HEK293 (cell line): ENCODE data around the gene TSKU.
A peak's percentile ranks its signal among the peaks of the same experiment; 100 is the strongest.

Experiments
- CTCF ChIA-PET: fragments of 350-600 bp; formaldehyde crosslinking; extraction: SDS; loops from one replicate; lab custom pipeline; 2021; ENCODE audit warnings: antibody characterized with exemption; lab: Yijun Ruan, JAX
- POLR2A ChIA-PET: fragments of 300-600 bp; formaldehyde crosslinking; extraction: SDS; loops from one replicate; lab custom pipeline; 2020; ENCODE audit warnings: antibody characterized with exemption, inconsistent platforms; lab: Yijun Ruan, JAX
- H3K27ac ChIP-seq: fragments of 200-500 bp; sonication (Bioruptor generic); 2 replicates; pipeline ENCODE4 v1.5.1; 2014; ENCODE audit warnings: low read depth, low read length, control low read depth, inconsistent platforms; ENCODE audit errors: extremely low read depth
- H3K36me3 ChIP-seq, 2 experiments: fragments of 200-500 bp in 1 of 2; sonication (Bioruptor generic) in 1 of 2; 1 replicate in 1 of 2; 2 replicates in 1 of 2; pipeline ENCODE4 v1.5.1; 2014 to 2017; ENCODE audit warnings: inconsistent platforms in 2 of 2, low read length in 2 of 2; ENCODE audit not compliant: control insufficient read depth in 2 of 2, insufficient read depth in 1 of 2
- H3K4me1 ChIP-seq: fragments of 200-500 bp; sonication (Bioruptor generic); 2 replicates; pipeline ENCODE4 v1.5.1; 2014; ENCODE audit warnings: mild to moderate bottlenecking, low read length, inconsistent platforms; ENCODE audit not compliant: control insufficient read depth, insufficient read depth
- H3K4me3 ChIP-seq: 2 replicates; pipeline ENCODE4 v1.5.1; 2011; ENCODE audit warnings: low read depth, mild to moderate bottlenecking, control low read depth, low read length, moderate library complexity
- H3K9me3 ChIP-seq: fragments of 200-500 bp; sonication (Bioruptor generic); 2 replicates; pipeline ENCODE4 v1.5.1; 2014; ENCODE audit warnings: low read depth, low read length, inconsistent platforms; ENCODE audit not compliant: control insufficient read depth, insufficient read depth
- BCL11A ChIP-seq: fragments of 450-650 bp; formaldehyde crosslinking; IDR thresholded peaks from 2 replicates; pipeline ENCODE4 v1.5.1; 2016; ENCODE audit warnings: low read depth, missing biosample characterization, missing genetic modification characterization
- EGR2 ChIP-seq: fragments of 450-650 bp; formaldehyde crosslinking; IDR thresholded peaks from 2 replicates; pipeline ENCODE4 v1.5.1; 2016; ENCODE audit warnings: low read depth, missing biosample characterization, missing genetic modification characterization
- HOXC10 ChIP-seq: sonication (generic); formaldehyde crosslinking; IDR thresholded peaks from 2 replicates; pipeline ENCODE4 v1.8.1; 2023; ENCODE audit warnings: mild to moderate bottlenecking, missing genetic modification reagents
- HOXD13 ChIP-seq: sonication (generic); formaldehyde crosslinking; IDR thresholded peaks from 2 replicates; pipeline ENCODE4 v1.8.0; 2022; ENCODE audit warnings: missing genetic modification reagents, borderline replicate concordance
- KLF16 ChIP-seq: fragments of 450-650 bp; formaldehyde crosslinking; IDR thresholded peaks from 2 replicates; pipeline ENCODE4 v1.5.1; 2017; ENCODE audit warnings: missing biosample characterization, missing genetic modification characterization
- YY2 ChIP-seq: fragments of 450-650 bp; formaldehyde crosslinking; IDR thresholded peaks from 2 replicates; pipeline ENCODE4 v1.5.1; 2016; ENCODE audit warnings: missing biosample characterization, missing genetic modification characterization
- ZBTB17 ChIP-seq: fragments of 450-650 bp; formaldehyde crosslinking; IDR thresholded peaks from 2 replicates; pipeline ENCODE4 v1.5.1; 2016; ENCODE audit warnings: missing biosample characterization, missing genetic modification characterization
- ZBTB48 ChIP-seq: fragments of 450-650 bp; formaldehyde crosslinking; IDR thresholded peaks from 2 replicates; pipeline ENCODE4 v1.5.1; 2016; ENCODE audit warnings: missing biosample characterization, missing genetic modification characterization
- ZFHX2 ChIP-seq: fragments of 450-650 bp; formaldehyde crosslinking; conservative IDR thresholded peaks from 2 replicates; pipeline ENCODE4 v1.5.1; 2016; ENCODE audit warnings: missing biosample characterization, missing genetic modification characterization
- ZIC2 ChIP-seq: fragments of 450-650 bp; formaldehyde crosslinking; IDR thresholded peaks from 2 replicates; pipeline ENCODE4 v1.5.1; 2016; ENCODE audit warnings: missing biosample characterization, missing genetic modification characterization
- ZNF112 ChIP-seq: fragments of 450-650 bp; formaldehyde crosslinking; IDR thresholded peaks from 2 replicates; pipeline ENCODE4 v1.5.0; 2017; ENCODE audit warnings: missing biosample characterization, missing genetic modification characterization
- ZNF157 ChIP-seq: fragments of 450-650 bp; formaldehyde crosslinking; IDR thresholded peaks from 2 replicates; pipeline ENCODE4 v1.5.1; 2016; ENCODE audit warnings: missing biosample characterization, missing genetic modification characterization
- ZNF2 ChIP-seq: fragments of 450-650 bp; formaldehyde crosslinking; IDR thresholded peaks from 2 replicates; pipeline ENCODE4 v1.5.1; 2016; ENCODE audit warnings: missing biosample characterization, missing genetic modification characterization
- ZNF23 ChIP-seq: fragments of 450-650 bp; formaldehyde crosslinking; IDR thresholded peaks from 2 replicates; pipeline ENCODE4 v1.5.1; 2016; ENCODE audit warnings: missing biosample characterization, missing genetic modification characterization, borderline replicate concordance
- ZNF391 ChIP-seq: fragments of 450-650 bp; formaldehyde crosslinking; IDR thresholded peaks from 2 replicates; pipeline ENCODE4 v1.5.1; 2016; ENCODE audit warnings: low read depth, missing biosample characterization, missing genetic modification characterization, borderline replicate concordance
- ZNF510 ChIP-seq: fragments of 450-650 bp; formaldehyde crosslinking; IDR thresholded peaks from 2 replicates; pipeline ENCODE4 v1.5.1; 2018; ENCODE audit warnings: mild to moderate bottlenecking, missing genetic modification characterization, missing biosample characterization; ENCODE audit not compliant: insufficient replicate concordance
- ZNF571 ChIP-seq: fragments of 450-650 bp; formaldehyde crosslinking; IDR thresholded peaks from 2 replicates; pipeline ENCODE4 v1.5.0; 2017; ENCODE audit warnings: missing biosample characterization, missing genetic modification characterization
- ZNF664 ChIP-seq: fragments of 450-650 bp; formaldehyde crosslinking; IDR thresholded peaks from 2 replicates; pipeline ENCODE4 v1.5.1; 2016; ENCODE audit warnings: missing biosample characterization, missing genetic modification characterization
- ZNF777 ChIP-seq: fragments of 450-650 bp; formaldehyde crosslinking; IDR thresholded peaks from 2 replicates; pipeline ENCODE4 v1.5.1; 2017; ENCODE audit warnings: missing biosample characterization, missing genetic modification characterization, borderline replicate concordance
- TF ChIP-seq, protein P1 (sequence below): fragments of 450-650 bp; formaldehyde crosslinking; IDR thresholded peaks from 2 replicates; pipeline ENCODE4; 2016; ENCODE audit warnings: missing biosample characterization, missing genetic modification characterization
- TF ChIP-seq, protein P2 (sequence below): fragments of 450-650 bp; formaldehyde crosslinking; IDR thresholded peaks from 2 replicates; pipeline ENCODE4 v1.5.1; 2016; ENCODE audit warnings: missing biosample characterization, missing genetic modification characterization, low read depth
- TF ChIP-seq, protein P3 (sequence below): fragments of 450-650 bp; formaldehyde crosslinking; IDR thresholded peaks from 2 replicates; pipeline ENCODE4 v1.5.1; 2016; ENCODE audit warnings: missing biosample characterization, missing genetic modification characterization
- TF ChIP-seq, protein P4 (sequence below): fragments of 450-650 bp; formaldehyde crosslinking; IDR thresholded peaks from 2 replicates; pipeline ENCODE4 v1.5.1; 2017; ENCODE audit warnings: missing biosample characterization, missing genetic modification characterization

Gene TSKU

DNA sequence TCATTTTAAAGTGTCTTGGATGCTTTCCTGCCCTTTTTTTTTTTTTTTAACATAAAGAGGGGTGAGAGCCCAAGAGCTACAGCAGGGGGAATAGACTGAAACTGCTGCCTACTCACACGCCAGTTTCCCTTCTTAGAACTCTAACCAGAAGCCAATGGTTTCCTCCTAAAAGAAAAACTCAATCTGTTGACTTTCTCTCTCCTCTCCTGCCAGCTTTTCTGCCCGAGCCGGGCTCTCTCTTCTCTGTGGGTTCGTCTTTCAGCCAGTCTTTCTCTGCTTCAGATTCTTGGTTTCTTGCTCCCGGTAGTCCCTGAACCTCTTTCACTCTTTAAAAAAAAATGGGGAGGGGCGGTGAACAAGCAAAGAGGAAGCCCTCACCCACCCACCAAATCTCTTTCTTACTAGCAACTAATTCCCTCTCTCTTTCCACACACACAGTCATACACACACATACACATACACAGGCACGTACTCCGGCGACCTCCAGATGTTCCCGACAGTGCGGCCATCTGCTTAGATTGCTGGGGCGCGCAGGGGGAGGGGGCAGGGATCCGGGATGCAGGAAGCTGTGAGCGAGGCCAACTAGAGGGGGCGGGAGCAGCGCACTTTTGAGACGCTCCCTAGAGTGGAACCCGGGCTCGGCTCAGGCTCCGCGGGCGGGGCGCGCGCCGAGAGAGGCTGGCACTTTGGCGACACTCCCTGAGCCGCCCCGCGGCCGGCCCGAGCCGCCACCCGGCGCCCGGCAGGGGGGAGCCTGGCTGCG lies 444 bp upstream of the TSKU start (continued):
- TF ChIP-seq ZBTB17 (tag by site-specific recombination) (peak; percentile 91), ZNF391 (tag by site-specific recombination) (peak; percentile 71; the same call in 1 of the 2 replicates), ZNF777 (peak; percentile 48; the same call in 1 of the 2 replicates), ZNF2 (tag by site-specific recombination) (peak; percentile 61; the same call in 1 of the 2 replicates)

DNA sequence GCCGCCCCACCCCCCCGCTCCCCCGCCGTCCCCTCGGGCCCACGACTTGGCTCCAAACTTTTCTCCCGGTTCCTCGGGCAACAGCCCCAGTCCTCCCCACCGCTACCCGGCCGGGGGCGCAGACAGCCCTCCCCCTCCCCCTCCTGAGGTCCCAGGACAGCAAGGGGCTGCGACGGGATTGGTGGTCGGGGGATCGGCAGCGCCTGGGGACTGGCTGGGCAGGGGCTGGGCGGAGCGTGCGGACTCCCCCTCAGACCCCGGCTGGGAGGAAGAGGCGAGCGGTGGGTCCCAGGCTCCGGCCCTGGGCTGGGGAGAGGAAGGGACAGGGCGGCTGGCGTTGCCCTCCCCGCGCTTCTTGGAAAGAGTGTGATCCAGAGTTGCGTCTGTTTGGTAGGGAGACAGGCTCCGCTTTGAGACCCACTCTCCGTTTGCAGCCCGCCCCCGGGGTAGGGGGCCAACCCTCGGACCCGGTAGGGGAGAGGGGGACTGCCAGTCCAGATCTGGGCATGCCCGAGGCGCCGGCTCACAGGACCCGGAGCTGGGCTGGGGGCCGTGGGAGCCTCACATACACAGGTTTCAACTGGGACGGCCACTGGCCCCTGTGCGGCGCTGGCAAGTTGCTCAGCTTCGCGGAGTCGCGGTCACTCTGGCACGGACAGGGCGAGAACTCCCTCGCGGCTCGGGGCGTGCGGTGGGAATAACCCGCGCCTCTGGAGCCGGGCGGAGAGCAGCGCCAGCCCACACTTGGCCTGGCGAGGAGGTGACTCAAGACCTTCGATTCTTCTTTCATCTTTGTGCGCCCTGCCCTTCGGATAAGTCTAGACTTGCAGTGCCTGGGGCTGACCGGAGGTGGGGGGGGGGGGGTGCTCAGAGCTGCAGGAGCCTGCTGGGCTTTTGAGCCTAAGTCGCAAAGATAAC lies 999 bp downstream of the TSKU start:
- H3K36me3 ChIP-seq, result no peaks in the 10 kb centered on the region
- H3K4me3 ChIP-seq, result peak overlapping the region; percentile 46
- peak overlapping the region; percentile 48; the same call in 1 of the 2 replicates for H3K27ac ChIP-seq
- ChIA-PET CTCF (interaction anchor here (0.6 kb wide), 3 partner anchors 37 to 134 kb away, joined by 3 read pairs; no protein-coding TSS in a partner anchor), POLR2A (interaction anchor here (0.6 to 1.0 kb wide), 5 partner anchors 12 to 1404 kb away, joined by 3 read pairs; partner anchors contain the start of gene KCTD21)
- peaks cover 3% of the 10 kb centered on the region; the same call in 1 of the 2 replicates for H3K4me1 ChIP-seq
- H3K9me3 ChIP-seq, result no peaks in the 10 kb centered on the region
- TF ChIP-seq YY2 (tag by site-specific recombination), result no peak
- TF ChIP-seq ZIC2 (tag by site-specific recombination), result peak; percentile 47
- TF ChIP-seq KLF16 (tag by site-specific recombination), result no peak
- no peak for TF ChIP-seq HOXC10 (CRISPR knock-in tag)
- TF ChIP-seq, protein P1, sequence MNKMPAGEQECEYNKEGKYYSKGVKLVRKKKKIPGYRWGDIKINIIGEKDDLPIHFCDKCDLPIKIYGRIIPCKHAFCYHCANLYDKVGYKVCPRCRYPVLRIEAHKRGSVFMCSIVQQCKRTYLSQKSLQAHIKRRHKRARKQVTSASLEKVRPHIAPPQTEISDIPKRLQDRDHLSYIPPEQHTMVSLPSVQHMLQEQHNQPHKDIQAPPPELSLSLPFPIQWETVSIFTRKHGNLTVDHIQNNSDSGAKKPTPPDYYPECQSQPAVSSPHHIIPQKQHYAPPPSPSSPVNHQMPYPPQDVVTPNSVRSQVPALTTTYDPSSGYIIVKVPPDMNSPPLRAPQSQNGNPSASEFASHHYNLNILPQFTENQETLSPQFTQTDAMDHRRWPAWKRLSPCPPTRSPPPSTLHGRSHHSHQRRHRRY, result no peak
- TF ChIP-seq ZBTB48, result peak; percentile 37
- TF ChIP-seq, protein P2, sequence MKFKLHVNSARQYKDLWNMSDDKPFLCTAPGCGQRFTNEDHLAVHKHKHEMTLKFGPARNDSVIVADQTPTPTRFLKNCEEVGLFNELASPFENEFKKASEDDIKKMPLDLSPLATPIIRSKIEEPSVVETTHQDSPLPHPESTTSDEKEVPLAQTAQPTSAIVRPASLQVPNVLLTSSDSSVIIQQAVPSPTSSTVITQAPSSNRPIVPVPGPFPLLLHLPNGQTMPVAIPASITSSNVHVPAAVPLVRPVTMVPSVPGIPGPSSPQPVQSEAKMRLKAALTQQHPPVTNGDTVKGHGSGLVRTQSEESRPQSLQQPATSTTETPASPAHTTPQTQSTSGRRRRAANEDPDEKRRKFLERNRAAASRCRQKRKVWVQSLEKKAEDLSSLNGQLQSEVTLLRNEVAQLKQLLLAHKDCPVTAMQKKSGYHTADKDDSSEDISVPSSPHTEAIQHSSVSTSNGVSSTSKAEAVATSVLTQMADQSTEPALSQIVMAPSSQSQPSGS, result no peak
- TF ChIP-seq ZNF664 (tag by site-specific recombination), result no peak
- TF ChIP-seq ZNF510 (tag by site-specific recombination), result no peak
- no peak for TF ChIP-seq ZNF112 (tag by site-specific recombination)
- TF ChIP-seq, protein P3, sequence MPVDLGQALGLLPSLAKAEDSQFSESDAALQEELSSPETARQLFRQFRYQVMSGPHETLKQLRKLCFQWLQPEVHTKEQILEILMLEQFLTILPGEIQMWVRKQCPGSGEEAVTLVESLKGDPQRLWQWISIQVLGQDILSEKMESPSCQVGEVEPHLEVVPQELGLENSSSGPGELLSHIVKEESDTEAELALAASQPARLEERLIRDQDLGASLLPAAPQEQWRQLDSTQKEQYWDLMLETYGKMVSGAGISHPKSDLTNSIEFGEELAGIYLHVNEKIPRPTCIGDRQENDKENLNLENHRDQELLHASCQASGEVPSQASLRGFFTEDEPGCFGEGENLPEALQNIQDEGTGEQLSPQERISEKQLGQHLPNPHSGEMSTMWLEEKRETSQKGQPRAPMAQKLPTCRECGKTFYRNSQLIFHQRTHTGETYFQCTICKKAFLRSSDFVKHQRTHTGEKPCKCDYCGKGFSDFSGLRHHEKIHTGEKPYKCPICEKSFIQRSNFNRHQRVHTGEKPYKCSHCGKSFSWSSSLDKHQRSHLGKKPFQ, result no peak
- TF ChIP-seq EGR2 (tag by site-specific recombination), result peak; percentile 4; the same call in 1 of the 2 replicates
- no peak for TF ChIP-seq HOXD13 (CRISPR knock-in tag)
- TF ChIP-seq, protein P4, sequence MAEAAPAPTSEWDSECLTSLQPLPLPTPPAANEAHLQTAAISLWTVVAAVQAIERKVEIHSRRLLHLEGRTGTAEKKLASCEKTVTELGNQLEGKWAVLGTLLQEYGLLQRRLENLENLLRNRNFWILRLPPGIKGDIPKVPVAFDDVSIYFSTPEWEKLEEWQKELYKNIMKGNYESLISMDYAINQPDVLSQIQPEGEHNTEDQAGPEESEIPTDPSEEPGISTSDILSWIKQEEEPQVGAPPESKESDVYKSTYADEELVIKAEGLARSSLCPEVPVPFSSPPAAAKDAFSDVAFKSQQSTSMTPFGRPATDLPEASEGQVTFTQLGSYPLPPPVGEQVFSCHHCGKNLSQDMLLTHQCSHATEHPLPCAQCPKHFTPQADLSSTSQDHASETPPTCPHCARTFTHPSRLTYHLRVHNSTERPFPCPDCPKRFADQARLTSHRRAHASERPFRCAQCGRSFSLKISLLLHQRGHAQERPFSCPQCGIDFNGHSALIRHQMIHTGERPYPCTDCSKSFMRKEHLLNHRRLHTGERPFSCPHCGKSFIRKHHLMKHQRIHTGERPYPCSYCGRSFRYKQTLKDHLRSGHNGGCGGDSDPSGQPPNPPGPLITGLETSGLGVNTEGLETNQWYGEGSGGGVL (tag by site-specific recombination), result 0 out of 2 replicates have a peak, but pooled peaks have one; percentile 27
- no peak for TF ChIP-seq BCL11A (tag by site-specific recombination)
- TF ChIP-seq ZFHX2 (tag by site-specific recombination), result peak; percentile 31
- no peak for TF ChIP-seq ZNF571
- no peak for TF ChIP-seq ZNF23 (tag by site-specific recombination)
- no peak for TF ChIP-seq ZNF157 (tag by site-specific recombination)
